ENCODE measurements around the gene ITIH4. TPM values are rescaled to one million over a fixed set of nuclear protein-coding genes. Genes with fewer than 3 reads are reported as not detected.

Gene ITIH4
- total and polyA plus RNA-seq, 2 of the 13 experiments (the other 11 are each of a cell fraction or from before 2014, with no cell fraction given): 2.7 to 5.3 TPM

GRCh38 chr3:52770496-52771333, 59.8 kb downstream of the ITIH4 start, which contains the start of gene NEK4 (continued):
- TF ChIP-seq ZFP91 (CRISPR knock-in tag; IDR thresholded peaks at IDR 0.05; ENCODE audit: borderline replicate concordance) (peak; percentile 78; the same call in 1 of the 2 replicates), ZNF232 (CRISPR knock-in tag; IDR thresholded peaks at IDR 0.05; ENCODE audit: borderline replicate concordance) (0 out of 2 replicates have a peak, but pooled peaks have one; percentile 40), YY1 (IDR thresholded peaks at IDR 0.05; ENCODE audit: insufficient read depth, insufficient replicate concordance, low read depth, low read length) (peak; percentile 82), ZNF33B (CRISPR knock-in tag; IDR thresholded peaks at IDR 0.05) (0 out of 2 replicates have a peak, but pooled peaks have one; percentile 18), NR2F1 (CRISPR knock-in tag; IDR thresholded peaks at IDR 0.05) (no peak), GLI4 (CRISPR knock-in tag; IDR thresholded peaks at IDR 0.05; ENCODE audit: borderline replicate concordance) (peak; percentile 32; the same call in 1 of the 2 replicates), ZNF276 (CRISPR knock-in tag; IDR thresholded peaks at IDR 0.05; ENCODE audit: low read depth) (peak; percentile 33; the same call in 1 of the 2 replicates), ZNF317 (CRISPR knock-in tag; IDR thresholded peaks at IDR 0.05) (peak; percentile 60), ZNF614 (CRISPR knock-in tag; IDR thresholded peaks at IDR 0.05; ENCODE audit: borderline replicate concordance) (0 out of 2 replicates have a peak, but pooled peaks have one; percentile 17), CCAR2 (optimal IDR thresholded peaks at IDR 0.05; ENCODE audit: low read depth, low read length) (no peak), KAT8 (CRISPR knock-in tag; IDR thresholded peaks at IDR 0.05) (peak; percentile 91), SAFB2 (CRISPR knock-in tag; IDR thresholded peaks at IDR 0.05; ENCODE audit: borderline replicate concordance, low read depth) (peak; percentile 54; the same call in 1 of the 2 replicates), ZBTB38 (CRISPR knock-in tag; IDR thresholded peaks at IDR 0.05) (peak; percentile 75; the same call in 1 of the 2 replicates), DMAP1 (CRISPR knock-in tag; IDR thresholded peaks at IDR 0.05) (peak; percentile 87; the same call in 1 of the 2 replicates), TOE1 (CRISPR knock-in tag; IDR thresholded peaks at IDR 0.05) (no peak), ZNF598 (CRISPR knock-in tag; IDR thresholded peaks at IDR 0.05; ENCODE audit: borderline replicate concordance) (peak; percentile 80), JDP2 (CRISPR knock-in tag; IDR thresholded peaks at IDR 0.05; ENCODE audit: borderline replicate concordance) (no peak), MIER2 (CRISPR knock-in tag; IDR thresholded peaks at IDR 0.05) (no peak), ZNF770 (CRISPR knock-in tag; IDR thresholded peaks at IDR 0.05) (peak; percentile 75)

Measured in HepG2 (cell line).